Loucy (cell line): ENCODE results near the gene UBE2Z.

Experiments used
- CTCF ChIP-seq: fragments of 200-600 bp; sonication (generic); conservative IDR thresholded peaks from 2 replicates; pipeline ENCODE4 v1.5.1; 2014; ENCODE audit warnings: mild to moderate bottlenecking, antibody characterized with exemption, low read length
- EZH2phosphoT487 ChIP-seq: fragments of 200-600 bp; IDR thresholded peaks from 2 replicates; pipeline ENCODE4 v1.6.1; 2018; ENCODE audit warnings: antibody characterized with exemption, mild to moderate bottlenecking, moderate library complexity, borderline replicate concordance

GRCh38 chr17:48930435-48930873 is 22.2 kb downstream of the UBE2Z start:
- TF ChIP-seq CTCF = no peak
- no peak for TF ChIP-seq EZH2phosphoT487
